Measurements from ENCODE around the gene PPP1R12B.

Gene PPP1R12B

GRCh38 chr1:202597090-202597761 lies 248.7 kb downstream of the PPP1R12B start:
- Histone ChIP-seq H3K36me3 (ENCODE audit: control insufficient read depth, low read length) (no peaks in the 10 kb centered on the region), H3K27ac (ENCODE audit: low read depth, low read length) (no peak overlapping the region), H3K4me3 (ENCODE audit: low read length) (no peak overlapping the region), H3K27me3 (ENCODE audit: control insufficient read depth, low read length) (peaks cover 26% of the 10 kb centered on the region), H4K20me1 (ENCODE audit: control insufficient read depth, insufficient read depth, low read depth, low read length) (no peaks in the 10 kb centered on the region), H3K4me2 (ENCODE audit: low read length) (no peak overlapping the region), H3K9me2 (replicated peaks; ENCODE audit: control insufficient read depth, low read length) (no peaks in the 10 kb centered on the region), H3K4me1 (ENCODE audit: control insufficient read depth, low read length) (peaks cover 8% of the 10 kb centered on the region), H3F3A (ENCODE audit: control insufficient read depth, insufficient read depth) (no peaks in the 10 kb centered on the region), H3K79me2 (ENCODE audit: control insufficient read depth, low read length) (no peaks in the 10 kb centered on the region), H3K9me3 (ENCODE audit: control insufficient read depth, insufficient read depth, low read length) (no peaks in the 10 kb centered on the region)
- TF ChIP-seq CTCF (IDR thresholded peaks at IDR 0.05; ENCODE audit: low read depth, low read length, poor library complexity, severe bottlenecking) (no peak), EZH2phosphoT487 (IDR thresholded peaks at IDR 0.05; ENCODE audit: borderline replicate concordance, low read length) (no peak)

GRCh38 chr1:202599669-202600431 lies 251.4 kb downstream of the PPP1R12B start:
- Histone ChIP-seq H3K4me1 (ENCODE audit: control insufficient read depth, low read length) (peaks cover 8% of the 10 kb centered on the region), H3K79me2 (ENCODE audit: control insufficient read depth, low read length) (no peaks in the 10 kb centered on the region), H3K4me2 (ENCODE audit: low read length) (no peak overlapping the region), H3K9me2 (replicated peaks; ENCODE audit: control insufficient read depth, low read length) (no peaks in the 10 kb centered on the region), H3K27me3 (ENCODE audit: control insufficient read depth, low read length) (peaks cover 29% of the 10 kb centered on the region), H3K27ac (ENCODE audit: low read depth, low read length) (no peak overlapping the region), H4K20me1 (ENCODE audit: control insufficient read depth, insufficient read depth, low read depth, low read length) (no peaks in the 10 kb centered on the region), H3K9me3 (ENCODE audit: control insufficient read depth, insufficient read depth, low read length) (no peaks in the 10 kb centered on the region), H3F3A (ENCODE audit: control insufficient read depth, insufficient read depth) (no peaks in the 10 kb centered on the region), H3K4me3 (ENCODE audit: low read length) (no peak overlapping the region), H3K36me3 (ENCODE audit: control insufficient read depth, low read length) (no peaks in the 10 kb centered on the region)
- TF ChIP-seq EZH2phosphoT487 (IDR thresholded peaks at IDR 0.05; ENCODE audit: borderline replicate concordance, low read length) (no peak), CTCF (IDR thresholded peaks at IDR 0.05; ENCODE audit: low read depth, low read length, poor library complexity, severe bottlenecking) (peak; percentile 76)

GRCh38 chr1:202600432-202601041 lies 252.0 kb downstream of the PPP1R12B start:
- Histone ChIP-seq H3F3A (ENCODE audit: control insufficient read depth, insufficient read depth) (no peaks in the 10 kb centered on the region), H3K4me3 (ENCODE audit: low read length) (no peak overlapping the region), H3K9me3 (ENCODE audit: control insufficient read depth, insufficient read depth, low read length) (no peaks in the 10 kb centered on the region), H3K4me1 (ENCODE audit: control insufficient read depth, low read length) (peaks cover 8% of the 10 kb centered on the region), H3K36me3 (ENCODE audit: control insufficient read depth, low read length) (no peaks in the 10 kb centered on the region), H3K27ac (ENCODE audit: low read depth, low read length) (no peak overlapping the region), H3K4me2 (ENCODE audit: low read length) (no peak overlapping the region), H4K20me1 (ENCODE audit: control insufficient read depth, insufficient read depth, low read depth, low read length) (no peaks in the 10 kb centered on the region), H3K9me2 (replicated peaks; ENCODE audit: control insufficient read depth, low read length) (no peaks in the 10 kb centered on the region), H3K27me3 (ENCODE audit: control insufficient read depth, low read length) (peaks cover 28% of the 10 kb centered on the region), H3K79me2 (ENCODE audit: control insufficient read depth, low read length) (no peaks in the 10 kb centered on the region)
- no peak for TF ChIP-seq EZH2phosphoT487 (IDR thresholded peaks at IDR 0.05; ENCODE audit: borderline replicate concordance, low read length)
- TF ChIP-seq CTCF (IDR thresholded peaks at IDR 0.05; ENCODE audit: low read depth, low read length, poor library complexity, severe bottlenecking): peak; percentile 19
